Measurements from ENCODE around the gene RHBG. TPM values are rescaled to one million over a fixed set of nuclear protein-coding genes. Genes with fewer than 3 reads are reported as not detected.

Gene RHBG
- total and polyA plus RNA-seq, 2 donors (not counting 3 experiments of a cell fraction or from before 2014, with no cell fraction given): not detected

- ChIA-PET POLR2A (interaction anchor here (0.7 kb wide), 1 partner anchor 10 kb away, joined by 3 read pairs; no protein-coding TSS in a partner anchor), CTCF (interaction anchor here (0.9 to 10.2 kb wide), 15 partner anchors 11 to 250 kb away, joined by 3 to 96 read pairs (median 4); no protein-coding TSS in a partner anchor)
- intact Hi-C loops (cut with micrococcal nuclease): no loop called here
Measured at GRCh38 chr1:156358641-156359040, 10.4 kb upstream of the RHBG start.

More at GRCh38 chr1:156358641-156359040, 10.4 kb upstream of the RHBG start:
- H4K20me1 ChIP-seq (replicated peaks; ENCODE audit: control insufficient read depth, extremely low read depth, insufficient read depth, low read length): no peaks in the 10 kb centered on the region
- no peak overlapping the region for H2AFZ ChIP-seq (ENCODE audit: low read depth, low read length)
- H3K9ac ChIP-seq (replicated peaks; ENCODE audit: extremely low read depth, insufficient read depth, low read length): no peak overlapping the region
- no peak overlapping the region for H3K4me2 ChIP-seq (ENCODE audit: insufficient read depth, low read length)
- H3K79me2 ChIP-seq (ENCODE audit: control insufficient read depth, insufficient read depth, low read length): no peaks in the 10 kb centered on the region
- no peaks in the 10 kb centered on the region for H3K4me1 ChIP-seq (ENCODE audit: control insufficient read depth, extremely low read depth, insufficient read depth, low read length)
- dilution Hi-C loops (cut with MboI; ENCODE audit: extremely low pct_ligation_motif_present, low sequenced_read_pairs): no loop called here
- FAIRE-seq (no peak), DNase-seq (ENCODE audit: low read depth, low spot score) (no peak)
- H3K9me1 ChIP-seq (replicated peaks; ENCODE audit: control insufficient read depth, extremely low read depth, insufficient read depth, low read length): no peaks in the 10 kb centered on the region
- no peak overlapping the region for H3K4me3 ChIP-seq (replicated peaks in 1 of 3; ENCODE audit: insufficient read depth in 1 of 3, low read depth in 1 of 3, low read length in 3 of 3)
- TF ChIP-seq FOS (IDR thresholded peaks at IDR 0.05; ENCODE audit: borderline replicate concordance, insufficient read depth, low read length) (no peak), MYC (IDR thresholded peaks at IDR 0.05; ENCODE audit: low read depth, low read length) (no peak), MAX (IDR thresholded peaks at IDR 0.05; ENCODE audit: insufficient read depth, insufficient read length) (no peak), GATA2 (IDR thresholded peaks at IDR 0.05; ENCODE audit: insufficient read depth, insufficient read length, low read depth, low read length) (no peak), EZH2 (IDR thresholded peaks at IDR 0.05; ENCODE audit: borderline replicate concordance, low read depth, low read length, severe bottlenecking) (no peak), JUN (IDR thresholded peaks at IDR 0.05; ENCODE audit: borderline replicate concordance, insufficient read depth, insufficient read length, low read depth) (no peak), POLR2A (IDR thresholded peaks at IDR 0.05; ENCODE audit: low read depth, low read length) (no peak)
- TF ChIP-seq, protein P1, sequence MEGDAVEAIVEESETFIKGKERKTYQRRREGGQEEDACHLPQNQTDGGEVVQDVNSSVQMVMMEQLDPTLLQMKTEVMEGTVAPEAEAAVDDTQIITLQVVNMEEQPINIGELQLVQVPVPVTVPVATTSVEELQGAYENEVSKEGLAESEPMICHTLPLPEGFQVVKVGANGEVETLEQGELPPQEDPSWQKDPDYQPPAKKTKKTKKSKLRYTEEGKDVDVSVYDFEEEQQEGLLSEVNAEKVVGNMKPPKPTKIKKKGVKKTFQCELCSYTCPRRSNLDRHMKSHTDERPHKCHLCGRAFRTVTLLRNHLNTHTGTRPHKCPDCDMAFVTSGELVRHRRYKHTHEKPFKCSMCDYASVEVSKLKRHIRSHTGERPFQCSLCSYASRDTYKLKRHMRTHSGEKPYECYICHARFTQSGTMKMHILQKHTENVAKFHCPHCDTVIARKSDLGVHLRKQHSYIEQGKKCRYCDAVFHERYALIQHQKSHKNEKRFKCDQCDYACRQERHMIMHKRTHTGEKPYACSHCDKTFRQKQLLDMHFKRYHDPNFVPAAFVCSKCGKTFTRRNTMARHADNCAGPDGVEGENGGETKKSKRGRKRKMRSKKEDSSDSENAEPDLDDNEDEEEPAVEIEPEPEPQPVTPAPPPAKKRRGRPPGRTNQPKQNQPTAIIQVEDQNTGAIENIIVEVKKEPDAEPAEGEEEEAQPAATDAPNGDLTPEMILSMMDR (IDR thresholded peaks at IDR 0.05; ENCODE audit: extremely low read depth in 1 of 2, insufficient read depth in 1 of 2, low read depth in 1 of 2, low read length in 2 of 2): no peak
- H3K27me3 ChIP-seq (ENCODE audit: control insufficient read depth in 2 of 2, insufficient read depth in 2 of 2, low read length in 2 of 2): peaks cover 17 to 24% of the 10 kb centered on the region in 2 experiments
- BruUV-seq (replicated peaks): no TSS peak
- H3K9me3 ChIP-seq (replicated peaks; ENCODE audit: control insufficient read depth, insufficient read depth, low read length): no peaks in the 10 kb centered on the region
- no peaks in the 10 kb centered on the region for H3K36me3 ChIP-seq (ENCODE audit: control insufficient read depth in 2 of 2, extremely low read depth in 1 of 2, insufficient read depth in 2 of 2, low read length in 2 of 2)
- no peak overlapping the region for H3K27ac ChIP-seq (ENCODE audit: insufficient read depth, low read depth, low read length)

Data from endothelial cell of umbilical vein (primary cell).